Skin of body (tissue), 2 donors: ENCODE data around the gene CRTC2. TPM values are rescaled to one million over a fixed set of nuclear protein-coding genes. Genes with fewer than 3 reads are reported as not detected.

Experiments
- DNase-seq: peaks from one replicate; lab custom pipeline; 2025; lab: John Stamatoyannopoulos, UW
- total RNA-seq: library from RNA; depleted of rRNA; stranded (reverse); fragments of >200 nt; gene quantifications from one replicate; pipeline ENCODE4 v1.2.3, GENCODE V29; 2014

The CRTC2 gene
- total RNA-seq, 1 donor from 2014 or later: 5.1 TPM

DNA sequence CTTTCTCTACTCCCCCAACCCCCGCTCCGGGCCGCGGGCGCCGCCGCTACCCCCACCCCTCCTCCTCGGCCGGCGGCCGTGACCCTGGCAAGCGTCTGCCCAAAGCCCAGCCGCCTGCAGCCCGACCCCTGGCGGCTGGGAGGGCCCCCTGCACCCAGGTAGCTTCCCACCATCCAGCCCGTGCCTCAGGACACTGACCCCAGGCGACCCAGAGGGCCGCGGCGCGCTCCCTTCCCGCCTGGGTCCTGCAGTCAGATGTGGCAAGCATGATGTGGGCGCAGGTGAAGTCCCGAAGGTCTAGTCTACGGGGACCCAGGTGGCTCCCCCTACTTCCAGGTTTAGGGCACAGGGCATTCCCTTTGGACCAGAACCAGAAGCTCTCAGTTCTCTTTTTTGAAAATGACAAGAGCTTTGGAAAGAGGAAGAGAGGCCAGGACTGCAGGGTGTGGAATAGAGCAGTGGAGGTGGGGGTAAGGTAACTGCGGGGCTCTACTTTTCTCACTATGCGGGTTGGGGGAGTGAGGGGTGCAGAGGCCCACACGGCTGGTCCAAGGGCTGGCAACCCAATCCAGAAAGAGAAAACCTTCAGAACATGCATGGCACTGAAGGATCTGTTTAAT, 11.7 kb downstream of the CRTC2 start, which contains the start of gene DENND4B:
Gene DENND4B, minus strand, starts transcription at position 97 of the 620 bp plus-strand sequence. CDS start 2,344 bp downstream, outside the sequence.
- DNase-seq: peak; percentile 58

DNA sequence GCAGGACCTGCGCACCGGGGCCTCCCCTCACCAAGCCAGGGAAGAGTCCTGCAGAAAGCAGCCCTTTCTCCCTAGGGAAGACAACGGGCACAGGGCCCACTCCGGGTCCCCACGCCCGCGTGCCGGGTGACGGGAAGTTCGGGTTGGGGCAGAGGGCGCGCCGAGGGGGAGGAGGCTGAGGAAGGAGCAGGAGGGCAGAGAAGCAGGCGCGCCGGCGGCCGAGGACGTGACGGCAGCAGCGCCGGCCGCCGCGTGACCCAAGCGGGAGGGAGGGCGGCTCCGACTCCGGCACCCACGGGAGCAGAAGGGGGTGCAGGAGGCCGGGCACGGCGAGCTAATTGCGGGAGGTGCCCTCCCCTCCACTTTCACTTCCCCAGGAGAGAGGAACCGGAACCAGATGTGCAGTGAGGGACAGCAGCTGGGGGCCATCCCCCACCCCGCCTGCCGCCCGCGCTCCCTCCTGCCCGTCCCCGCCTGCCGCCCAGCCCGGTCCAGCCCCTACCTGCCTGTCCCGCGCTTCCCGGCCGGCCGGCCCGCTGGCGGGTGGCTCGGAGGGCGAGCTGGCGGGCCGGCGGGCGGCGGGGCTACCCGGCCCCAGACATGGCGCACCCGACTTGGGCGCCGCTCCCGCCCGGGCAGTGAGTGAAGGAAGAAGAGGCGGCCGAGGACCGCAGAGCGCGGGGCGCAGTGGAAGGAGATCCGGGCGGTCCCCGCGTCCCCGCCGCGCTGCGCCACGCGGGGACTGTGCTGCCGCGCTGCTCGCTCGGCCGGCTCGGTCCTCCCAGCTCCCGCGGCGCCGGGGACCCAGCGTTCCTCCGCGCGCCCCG, 12.4 kb downstream of the CRTC2 start:
- no peak for DNase-seq

DNA sequence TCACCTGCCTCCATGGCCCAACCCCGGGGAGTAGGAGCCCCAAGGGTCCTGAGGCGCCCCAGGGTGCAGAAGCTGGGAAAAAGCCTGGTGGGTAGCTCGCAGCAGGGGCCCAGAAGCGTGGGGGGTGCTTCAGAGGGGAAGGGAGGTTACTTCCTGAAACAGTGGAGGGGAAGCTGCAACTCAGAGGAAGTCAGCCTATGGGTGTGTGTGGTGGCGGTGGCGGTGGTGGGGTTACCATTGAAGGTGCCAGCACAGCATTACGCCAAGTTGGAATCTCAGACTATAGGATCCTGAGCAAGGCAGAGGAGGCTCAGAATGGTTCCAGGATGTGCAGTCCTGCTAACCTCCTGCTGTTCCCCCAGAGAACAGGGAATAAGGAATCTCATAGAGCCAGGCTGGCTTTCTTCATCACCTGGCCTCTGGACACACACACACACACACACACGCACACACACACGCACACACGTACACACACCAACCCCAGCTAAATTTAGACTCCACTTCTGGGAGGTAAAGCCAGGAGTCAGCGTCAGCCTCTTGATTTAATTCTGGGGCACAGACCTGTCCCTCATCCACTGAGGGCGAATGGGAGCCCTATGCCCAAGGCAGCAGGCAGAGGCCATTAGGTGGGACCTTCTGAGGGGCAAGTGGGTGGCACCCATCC, 13.1 kb downstream of the CRTC2 start:
- no peak for DNase-seq

DNA sequence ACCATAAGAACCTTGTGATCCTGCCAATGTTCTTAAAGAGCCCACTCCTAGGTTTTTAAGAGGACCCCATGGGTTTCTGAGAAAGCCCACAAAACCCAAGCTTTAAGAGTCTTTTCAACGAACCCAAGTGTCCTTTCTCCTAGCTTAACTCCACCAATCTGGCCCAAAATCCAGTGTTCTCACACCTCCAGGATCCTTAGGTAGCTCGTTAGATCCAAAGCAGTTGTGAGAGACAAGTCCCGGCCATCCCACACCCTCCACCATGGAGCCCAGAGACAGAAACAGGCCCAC, 13.6 kb downstream of the CRTC2 start:
- DNase-seq: no peak

DNA sequence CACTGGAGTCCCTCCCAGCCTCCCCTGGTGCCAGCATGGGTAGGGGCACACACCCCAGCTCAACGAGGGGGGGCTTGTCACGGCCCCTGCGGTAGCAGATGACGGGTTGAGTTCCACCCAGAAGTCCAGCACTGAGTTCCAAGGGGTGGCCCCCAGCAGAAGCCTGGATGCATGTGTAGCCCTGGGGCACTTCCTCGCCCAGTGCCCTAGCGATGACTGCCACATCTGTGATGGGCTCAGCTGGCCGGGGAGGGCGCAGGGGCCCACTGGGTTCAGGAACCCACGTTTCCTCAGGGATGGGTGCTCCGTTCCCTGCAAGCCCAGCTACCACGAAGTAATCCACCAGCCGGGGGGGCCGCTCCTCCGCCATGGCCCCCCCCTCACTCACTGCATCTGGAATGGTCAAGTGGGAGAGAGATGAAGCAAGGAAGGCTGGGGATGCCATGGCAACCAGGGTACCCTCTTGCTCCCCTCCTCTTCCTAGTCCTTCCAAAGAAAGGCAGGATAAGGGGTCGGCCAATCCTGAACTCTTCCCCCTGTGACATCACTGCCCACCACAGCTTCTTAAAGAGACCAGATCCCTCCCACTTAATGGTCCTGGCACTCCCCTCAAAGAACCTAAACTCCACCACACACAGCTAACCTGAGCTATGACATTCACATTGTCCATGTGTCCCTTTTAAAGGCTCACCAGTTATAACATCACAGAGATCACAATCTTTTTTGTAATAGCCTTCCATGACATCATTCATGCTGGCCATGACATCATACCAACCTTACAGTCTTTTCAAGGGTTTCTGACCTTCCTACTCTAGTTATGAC, 14.2 kb downstream of the CRTC2 start:
- DNase-seq: no peak

DNA sequence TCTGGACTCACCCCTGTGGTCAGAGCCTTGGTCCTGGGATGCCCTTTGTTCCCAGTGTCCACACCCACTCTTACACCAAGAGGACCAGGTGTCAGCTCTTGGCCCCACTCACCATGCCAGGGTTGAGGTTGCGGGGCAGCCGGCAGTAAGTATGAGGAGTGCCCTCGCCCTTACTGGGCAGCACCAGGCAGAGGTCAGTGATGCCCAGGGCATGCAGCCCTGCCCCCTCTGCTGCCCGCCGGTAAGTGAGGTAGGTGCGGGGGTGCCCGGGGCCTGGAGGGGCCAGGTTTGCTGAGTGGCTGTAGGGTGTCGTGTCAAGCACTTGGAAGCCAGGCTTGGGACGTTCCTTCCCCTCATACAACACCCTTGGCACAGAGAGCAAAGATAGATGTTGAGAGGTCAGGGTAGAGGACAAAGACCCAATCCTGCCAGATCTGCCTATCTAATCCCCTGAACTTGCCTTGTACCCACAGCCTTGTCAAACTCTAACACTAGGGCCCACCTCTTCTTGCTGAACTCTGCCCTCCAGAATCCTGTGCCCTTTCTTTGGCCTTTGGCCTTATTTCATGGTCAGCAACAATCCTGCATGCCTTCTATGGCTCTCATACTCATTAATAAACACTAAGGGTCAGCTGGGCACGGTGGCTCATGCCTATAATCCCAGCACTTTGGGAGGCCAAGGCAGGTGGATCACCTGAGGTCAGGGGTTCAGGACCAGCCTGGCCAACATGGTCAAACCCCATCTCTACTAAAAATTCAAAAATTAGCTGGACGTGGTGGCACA, 15.5 kb downstream of the CRTC2 start:
- DNase-seq: no peak

DNA sequence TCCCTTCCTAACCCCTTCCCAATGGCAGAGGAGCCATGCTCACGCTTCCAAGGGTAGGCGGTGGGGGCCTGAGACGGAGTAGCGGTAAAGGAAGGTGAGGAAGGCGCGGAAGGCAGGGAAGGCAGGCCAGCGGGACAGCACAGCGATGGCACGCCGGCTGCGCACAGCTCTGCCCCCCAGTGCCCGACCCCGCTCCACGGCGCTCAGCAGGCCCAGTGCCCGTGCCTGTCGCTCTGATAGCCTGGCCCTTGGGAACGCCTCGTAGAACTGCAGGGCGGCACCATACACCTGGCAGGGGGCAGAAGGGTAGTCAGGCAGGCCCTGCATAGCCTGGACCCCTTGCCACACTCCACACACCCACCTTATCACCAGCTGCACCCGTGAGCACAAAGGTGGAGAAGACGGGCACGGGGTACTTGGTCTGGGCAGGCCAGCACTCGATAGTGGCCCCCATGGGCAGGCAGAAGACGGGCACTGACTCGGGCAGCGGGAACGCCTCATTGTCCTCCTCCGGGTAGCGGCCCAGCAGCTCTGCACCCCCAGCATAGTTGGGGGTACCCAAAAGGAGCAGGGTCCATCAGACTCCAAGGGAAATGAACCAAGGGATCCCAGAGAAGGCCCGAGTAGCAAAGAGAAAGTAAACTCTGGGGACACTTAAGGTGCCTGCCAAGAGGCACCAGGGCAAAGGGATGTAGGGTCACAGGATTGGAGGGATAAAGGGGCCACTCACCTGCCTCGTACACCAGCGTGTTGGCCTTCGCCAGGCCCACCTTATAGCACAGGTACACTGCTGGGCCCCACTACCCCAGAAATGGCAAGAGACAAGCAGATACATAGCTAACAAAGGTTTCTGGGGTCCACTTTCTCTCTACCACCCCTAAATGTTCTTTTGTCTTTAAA, 16.3 kb downstream of the CRTC2 start:
- DNase-seq: no peak

DNA sequence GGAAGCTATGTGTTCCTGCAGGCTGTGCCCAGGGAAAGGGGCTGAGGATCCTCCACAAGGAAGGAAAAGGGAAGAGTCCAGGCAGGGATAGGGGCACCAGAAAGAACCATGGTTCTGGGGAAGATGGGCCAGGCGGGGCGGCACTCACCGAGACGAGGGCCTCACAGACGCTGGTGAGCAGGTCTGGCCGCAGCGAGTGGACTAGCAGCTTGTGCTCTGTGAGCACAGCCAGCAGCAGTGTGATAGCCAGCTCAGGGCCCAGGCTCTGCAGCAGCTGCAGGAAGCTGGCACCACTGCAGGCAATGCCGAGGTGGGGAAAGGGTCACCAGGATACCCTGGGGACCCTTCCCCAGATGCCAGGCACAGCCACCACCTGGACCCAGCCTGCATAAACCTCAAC, 17.7 kb downstream of the CRTC2 start:
- DNase-seq: no peak

DNA sequence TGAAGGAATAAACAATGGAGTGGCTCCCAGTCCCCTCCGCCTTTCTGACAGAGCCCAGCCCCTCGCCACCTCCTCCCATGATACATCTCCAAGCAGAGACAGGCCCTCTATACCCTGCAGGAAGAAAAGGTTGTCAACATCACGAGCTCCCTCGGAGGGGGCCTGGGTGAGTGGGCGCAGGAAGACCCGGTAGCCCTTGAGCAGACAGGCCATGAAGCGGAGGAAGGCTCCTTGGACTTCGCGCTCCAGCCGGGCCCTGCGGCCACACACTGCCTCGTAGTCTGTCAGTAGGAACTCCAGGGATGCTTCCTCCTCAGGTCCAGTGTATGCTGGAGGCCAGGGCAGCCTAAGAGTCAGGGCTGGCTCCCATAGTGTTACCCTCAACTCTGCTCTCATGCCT, 18.9 kb downstream of the CRTC2 start:
- no peak for DNase-seq

DNA sequence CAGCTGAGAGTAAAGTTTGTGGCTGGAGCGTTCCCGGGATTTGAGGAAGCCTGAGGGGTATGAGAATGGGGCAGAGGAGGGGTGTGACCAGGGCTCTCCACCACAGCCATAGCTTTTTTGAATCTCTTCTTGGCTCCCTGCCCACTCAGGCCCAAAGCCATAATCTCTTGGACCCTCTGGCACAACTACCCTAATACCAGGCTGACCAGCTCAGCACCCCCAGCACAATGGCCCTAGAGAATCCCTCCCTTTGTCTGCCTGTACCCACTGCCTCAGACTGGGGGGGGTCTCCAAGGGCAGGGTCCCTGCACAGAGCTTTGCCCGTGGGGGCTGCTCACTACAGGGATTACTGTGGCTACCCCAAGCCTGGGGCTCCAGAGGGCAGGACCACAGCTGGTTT, 19.4 kb downstream of the CRTC2 start:
- DNase-seq: no peak

DNA sequence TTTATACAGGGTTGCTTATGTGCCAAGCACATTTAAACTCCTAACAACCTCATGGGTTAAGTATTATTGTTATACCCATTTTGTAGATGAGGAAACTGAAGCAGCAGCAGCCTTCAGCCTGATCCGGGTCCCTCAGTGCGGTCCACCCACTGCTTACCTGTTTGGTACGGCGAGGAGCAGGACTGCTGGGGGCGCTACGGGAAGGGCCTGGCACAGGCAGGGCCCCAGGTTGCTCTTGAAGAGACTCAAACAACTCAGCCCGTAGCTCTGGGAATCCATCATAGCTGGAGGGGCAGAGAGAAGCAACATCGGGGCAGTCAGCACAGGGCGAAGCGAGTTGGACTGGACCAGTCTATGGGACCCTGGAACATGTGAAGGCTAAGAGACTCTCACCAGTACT, 21.1 kb downstream of the CRTC2 start:
- no peak for DNase-seq

DNA sequence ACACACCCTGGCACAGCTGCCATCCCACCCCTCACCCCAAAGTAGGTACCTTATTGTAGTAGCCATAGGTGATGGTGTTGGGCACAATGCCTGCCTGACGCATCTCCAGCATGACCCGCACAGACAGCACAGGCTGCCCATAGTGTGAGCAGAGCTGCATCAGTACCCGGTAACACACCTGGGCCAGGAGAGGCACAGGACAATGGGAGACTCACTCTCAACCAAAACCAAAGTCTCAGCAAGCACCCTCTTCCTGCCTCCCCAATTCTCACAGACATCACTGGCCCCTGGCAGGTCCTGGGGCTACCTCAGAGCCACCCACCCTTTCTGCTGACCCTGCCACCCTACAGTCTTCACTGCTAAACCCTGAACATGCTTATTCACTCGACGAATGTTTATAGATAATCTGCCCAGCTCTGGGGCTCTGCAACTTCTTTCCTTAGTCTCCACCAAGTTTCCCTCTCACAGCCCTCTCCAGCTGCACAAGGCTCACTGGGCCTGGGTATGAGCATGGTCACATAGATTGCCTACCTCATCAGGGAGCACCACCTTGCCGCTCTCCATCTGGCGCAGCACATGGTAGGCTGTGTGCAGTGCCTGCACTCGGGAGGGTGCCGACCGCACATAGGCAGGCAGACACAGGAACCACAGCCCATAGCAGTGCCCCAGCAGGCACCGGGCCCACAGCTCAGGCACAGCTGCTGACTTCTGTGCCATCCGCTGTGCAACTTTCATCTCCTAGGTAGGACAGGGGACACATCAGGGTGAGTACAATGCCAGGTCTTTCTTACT, 22.2 kb downstream of the CRTC2 start:
- no peak for DNase-seq

DNA sequence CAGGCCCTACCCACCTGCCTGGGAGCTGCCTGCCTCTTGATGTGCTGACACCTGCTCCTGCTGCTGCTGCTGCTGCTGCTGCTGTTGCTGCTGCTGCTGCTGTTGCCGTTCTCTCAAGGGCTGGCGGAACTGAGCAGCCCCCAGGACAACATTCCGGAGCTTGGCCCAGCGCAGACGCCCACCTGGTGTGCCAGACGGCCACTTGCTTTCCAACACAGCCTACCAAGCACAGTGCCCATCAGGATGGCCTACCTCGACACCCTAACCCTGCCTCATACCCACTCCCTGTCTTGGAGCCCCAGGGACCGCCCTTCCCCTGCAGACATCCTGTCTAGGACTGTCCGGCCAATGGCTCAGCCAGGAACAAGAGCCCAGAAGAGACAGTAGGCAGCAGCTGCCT, 23.7 kb downstream of the CRTC2 start:
- DNase-seq: no peak

DNA sequence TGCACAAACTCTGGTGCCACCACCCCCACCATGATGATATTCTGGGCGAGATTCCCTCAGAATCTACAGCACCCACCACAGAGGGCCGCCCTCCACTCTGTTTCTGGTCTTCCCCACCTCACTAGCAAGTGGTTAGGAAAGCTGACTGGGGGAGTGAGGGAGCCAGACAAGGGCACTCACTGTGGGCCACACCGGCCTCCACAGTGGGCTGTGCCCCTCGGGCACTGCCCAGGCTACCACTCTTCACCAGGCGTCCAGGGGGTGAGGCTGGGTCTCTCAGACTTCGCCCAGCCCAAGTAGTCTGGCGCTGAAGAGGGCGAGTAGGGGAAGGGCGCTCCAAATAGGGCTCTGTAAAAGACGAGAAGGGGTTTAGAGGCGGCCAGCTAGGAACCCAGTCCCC, 24.5 kb downstream of the CRTC2 start:
- DNase-seq: no peak

DNA sequence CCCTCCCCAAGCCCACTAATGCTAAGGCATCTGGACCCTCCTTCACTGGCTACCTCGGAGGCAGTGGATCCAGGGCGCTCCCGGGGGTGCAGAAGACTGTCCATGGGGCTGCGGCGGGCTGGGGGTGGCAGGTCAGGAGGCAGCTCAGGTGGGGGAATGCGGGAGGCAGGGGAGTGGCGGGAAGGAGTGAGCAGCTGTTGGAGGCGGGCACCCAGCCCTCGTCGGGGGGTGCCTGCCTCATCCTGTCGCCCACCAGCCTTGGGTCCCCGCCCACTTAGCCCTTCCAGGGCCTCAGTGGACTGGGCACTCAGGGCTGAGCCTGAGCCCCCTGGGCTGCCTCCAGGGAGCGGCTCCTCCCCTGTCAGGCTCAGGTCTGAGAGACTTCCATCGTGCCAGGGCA, 25.0 kb downstream of the CRTC2 start:
- DNase-seq: no peak

DNA sequence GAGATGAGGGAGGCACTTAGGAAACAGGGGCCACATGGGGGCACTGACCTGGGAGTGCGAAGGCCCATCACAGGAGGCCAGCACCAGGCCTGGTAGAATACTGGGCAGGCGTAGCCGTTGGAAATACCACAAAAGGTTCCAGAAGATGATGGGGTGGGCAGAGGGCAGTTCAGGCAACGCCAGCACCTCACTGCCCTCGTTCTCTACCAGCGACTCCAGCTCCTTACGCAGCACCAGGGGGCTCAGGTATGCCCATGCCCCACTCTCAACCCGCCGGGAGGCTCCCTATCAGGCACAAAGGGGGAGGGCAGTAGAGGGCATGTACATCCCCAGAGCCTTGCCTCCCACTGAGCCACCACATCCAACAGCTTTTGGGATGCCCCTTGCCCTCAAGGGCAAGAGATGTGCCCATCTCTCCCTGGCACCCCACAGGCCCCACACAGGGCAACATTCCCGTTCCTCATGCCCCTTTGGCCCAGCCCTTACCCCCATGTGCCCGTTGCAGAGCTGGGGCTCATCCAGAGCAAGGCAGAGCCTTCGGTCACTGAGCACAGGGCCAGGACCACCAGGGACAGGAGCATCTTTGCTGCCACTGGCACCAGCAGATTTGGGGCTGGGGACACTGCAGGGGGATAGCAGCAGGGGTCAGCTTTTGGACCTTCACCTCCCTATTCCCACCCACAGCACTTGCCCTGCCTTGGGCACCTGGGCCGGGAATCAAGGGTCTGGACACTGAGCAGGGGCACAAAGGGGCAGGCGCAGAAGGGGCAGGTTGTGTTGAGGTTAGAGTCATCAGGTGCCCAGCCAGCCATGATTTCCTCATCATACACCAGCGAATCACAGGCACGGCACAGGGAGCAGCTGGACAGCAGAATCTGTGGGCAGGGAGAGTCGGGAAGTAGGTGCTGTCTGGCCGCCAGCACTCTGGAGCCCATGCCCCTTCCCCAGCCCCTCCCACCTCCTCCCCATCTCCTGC, 26.0 kb downstream of the CRTC2 start:
- DNase-seq: no peak

DNA sequence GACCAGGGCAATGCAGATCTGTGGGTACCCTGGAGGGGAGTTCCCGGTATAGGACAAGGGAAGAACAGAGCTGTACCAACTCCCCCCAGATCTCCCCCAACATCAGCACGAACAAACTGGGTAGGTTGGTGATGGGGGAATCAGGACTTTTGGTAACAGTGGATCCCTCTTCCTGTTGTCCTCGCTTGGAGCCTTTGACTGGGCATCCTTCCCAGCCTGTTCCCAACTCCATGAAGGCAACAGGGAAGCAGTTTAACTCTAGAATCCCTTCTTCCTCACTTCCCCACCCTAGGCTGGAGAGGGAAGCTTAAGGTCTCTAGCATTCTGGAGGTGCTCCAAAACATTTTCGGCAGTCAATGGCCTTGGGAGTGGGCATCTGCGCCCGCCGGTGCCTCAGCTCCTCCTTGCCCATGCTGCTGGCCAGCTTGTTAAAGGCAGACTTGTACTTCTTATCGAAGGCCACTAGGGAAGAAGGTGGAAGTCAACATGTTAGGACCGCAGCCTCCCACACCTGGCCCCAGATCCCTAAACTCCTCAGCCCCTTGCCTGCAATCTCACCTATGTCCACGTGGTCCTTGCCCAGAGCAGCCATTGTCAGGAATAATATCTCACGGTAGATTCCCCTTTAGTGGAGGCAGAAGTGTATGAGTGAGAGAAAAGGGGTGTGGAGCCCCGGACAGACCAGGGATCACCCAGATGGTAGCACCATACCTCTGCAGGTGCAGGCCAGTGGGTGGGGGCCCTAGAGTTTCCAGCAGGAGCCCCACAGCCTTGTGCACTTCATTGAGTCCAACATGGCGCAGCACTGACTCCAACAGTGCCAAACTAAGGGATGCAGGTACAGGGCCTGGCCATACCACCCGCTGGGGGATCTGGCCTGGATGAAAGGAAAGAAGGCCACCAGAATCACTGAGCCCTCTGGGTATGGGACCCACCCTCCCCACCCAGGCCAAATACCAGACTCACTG, 28.1 kb downstream of the CRTC2 start:
- no peak for DNase-seq
